Muscle layer of colon (tissue), 2 donors: Measurements from ENCODE around the gene ZNF423.

Experiments used
- H3K27ac ChIP-seq: one replicate; pipeline ENCODE4 v1.7.0; 2013; ENCODE audit warnings: low read depth, mild to moderate bottlenecking, low read length, moderate library complexity
- H3K27me3 ChIP-seq, 2 donors: one replicate each; pipeline ENCODE4 v1.7.0; 2013; ENCODE audit warnings: low read length in 2 of 2, mild to moderate bottlenecking in 2 of 2; ENCODE audit not compliant: insufficient read depth in 2 of 2, control insufficient read depth in 1 of 2
- H3K36me3 ChIP-seq: one replicate; pipeline ENCODE4 v1.7.0; 2013; ENCODE audit warnings: mild to moderate bottlenecking, low read length; ENCODE audit not compliant: insufficient read depth
- H3K4me1 ChIP-seq: one replicate; pipeline ENCODE4 v1.7.0; 2013; ENCODE audit warnings: mild to moderate bottlenecking, low read length; ENCODE audit not compliant: insufficient read depth
- H3K4me3 ChIP-seq, 2 donors: one replicate each; pipeline ENCODE4 v1.7.0; 2013; ENCODE audit warnings: low read length in 2 of 2, low read depth in 1 of 2, mild to moderate bottlenecking in 1 of 2, moderate library complexity in 1 of 2
- H3K9ac ChIP-seq: one replicate; pipeline ENCODE4 v1.7.0; 2013; ENCODE audit warnings: low read length
- H3K9me3 ChIP-seq: one replicate; pipeline ENCODE4 v1.7.0; 2013; ENCODE audit warnings: mild to moderate bottlenecking, low read length
- donor health status: abdominal sarcoma.
- donor health status: Adenocarcinoma of cecum.

ZNF423 gene

GRCh38 chr16:49775581-49775980 lies 80.3 kb downstream of the ZNF423 start:
- Histone ChIP-seq H3K4me3 (no peak overlapping the region), H3K27ac (no peak overlapping the region), H3K4me1 (peaks cover 3% of the 10 kb centered on the region), H3K27me3 (no peaks in the 10 kb centered on the region), H3K9ac (no peak overlapping the region), H3K9me3 (no peaks in the 10 kb centered on the region), H3K36me3 (no peaks in the 10 kb centered on the region)

- H3K4me1 ChIP-seq: peaks cover 3% of the 10 kb centered on the region
- no peaks in the 10 kb centered on the region for H3K36me3 ChIP-seq
- no peak overlapping the region for H3K9ac ChIP-seq
- H3K9me3 ChIP-seq: no peaks in the 10 kb centered on the region
- no peaks in the 10 kb centered on the region for H3K27me3 ChIP-seq
- no peak overlapping the region for H3K27ac ChIP-seq
- H3K4me3 ChIP-seq: no peak overlapping the region
These were observed 80.9 kb downstream of the ZNF423 start for GRCh38 chr16:49775018-49775417.

- no peaks in the 10 kb centered on the region for H3K9me3 ChIP-seq
- H3K4me1 ChIP-seq: peaks cover 3% of the 10 kb centered on the region
- H3K27ac ChIP-seq: no peak overlapping the region
- no peak overlapping the region for H3K4me3 ChIP-seq
- H3K9ac ChIP-seq: no peak overlapping the region
- H3K36me3 ChIP-seq: no peaks in the 10 kb centered on the region
- no peaks in the 10 kb centered on the region for H3K27me3 ChIP-seq
These were observed 82.1 kb downstream of the ZNF423 start for GRCh38 chr16:49773534-49774475.

- H3K27ac ChIP-seq: no peak overlapping the region
- no peaks in the 10 kb centered on the region for H3K36me3 ChIP-seq
- no peak overlapping the region for H3K4me3 ChIP-seq
- H3K27me3 ChIP-seq: no peaks in the 10 kb centered on the region
- H3K9me3 ChIP-seq: no peaks in the 10 kb centered on the region
- H3K4me1 ChIP-seq: no peaks in the 10 kb centered on the region
- no peak overlapping the region for H3K9ac ChIP-seq
These were observed 87.9 kb downstream of the ZNF423 start for GRCh38 chr16:49767998-49768397.

- Histone ChIP-seq H3K27me3 (no peaks in the 10 kb centered on the region), H3K4me1 (no peaks in the 10 kb centered on the region), H3K9ac (no peak overlapping the region), H3K27ac (no peak overlapping the region), H3K9me3 (no peaks in the 10 kb centered on the region), H3K4me3 (no peak overlapping the region), H3K36me3 (no peaks in the 10 kb centered on the region)
These were observed 88.5 kb downstream of the ZNF423 start for GRCh38 chr16:49767414-49767813.

GRCh38 chr16:49766225-49766624 lies 89.7 kb downstream of the ZNF423 start:
- no peak overlapping the region for H3K4me3 ChIP-seq

GRCh38 chr16:49763826-49764225 lies 92.1 kb downstream of the ZNF423 start:
- no peak overlapping the region for H3K4me3 ChIP-seq
- no peaks in the 10 kb centered on the region for H3K9me3 ChIP-seq
- H3K4me1 ChIP-seq: no peaks in the 10 kb centered on the region
- no peaks in the 10 kb centered on the region for H3K36me3 ChIP-seq
- no peak overlapping the region for H3K27ac ChIP-seq
- no peaks in the 10 kb centered on the region for H3K27me3 ChIP-seq
- no peak overlapping the region for H3K9ac ChIP-seq

More at GRCh38 chr16:49766225-49766624, 89.7 kb downstream of the ZNF423 start:
- Histone ChIP-seq H3K27me3 (no peaks in the 10 kb centered on the region), H3K36me3 (no peaks in the 10 kb centered on the region), H3K9ac (no peak overlapping the region), H3K27ac (no peak overlapping the region), H3K9me3 (no peaks in the 10 kb centered on the region), H3K4me1 (no peaks in the 10 kb centered on the region)

GRCh38 chr16:49760815-49761214 lies 95.1 kb downstream of the ZNF423 start:
- H3K4me3 ChIP-seq: no peak overlapping the region
- no peak overlapping the region for H3K27ac ChIP-seq
- no peak overlapping the region for H3K9ac ChIP-seq
- no peaks in the 10 kb centered on the region for H3K36me3 ChIP-seq
- no peaks in the 10 kb centered on the region for H3K4me1 ChIP-seq
- H3K9me3 ChIP-seq: no peaks in the 10 kb centered on the region
- no peaks in the 10 kb centered on the region for H3K27me3 ChIP-seq

GRCh38 chr16:49757559-49758069 lies 98.3 kb downstream of the ZNF423 start:
- Histone ChIP-seq H3K27me3 (no peaks in the 10 kb centered on the region), H3K9ac (no peak overlapping the region), H3K27ac (no peak overlapping the region), H3K36me3 (no peaks in the 10 kb centered on the region), H3K4me1 (peaks cover 6% of the 10 kb centered on the region), H3K9me3 (no peaks in the 10 kb centered on the region), H3K4me3 (no peak overlapping the region)

- no peak overlapping the region for H3K27ac ChIP-seq
- no peaks in the 10 kb centered on the region for H3K9me3 ChIP-seq
- H3K4me3 ChIP-seq: no peak overlapping the region
- no peak overlapping the region for H3K9ac ChIP-seq
- H3K36me3 ChIP-seq: no peaks in the 10 kb centered on the region
- no peaks in the 10 kb centered on the region for H3K27me3 ChIP-seq
- peaks cover 6% of the 10 kb centered on the region for H3K4me1 ChIP-seq
These were observed 98.9 kb downstream of the ZNF423 start for GRCh38 chr16:49756775-49757558.

- no peak overlapping the region for H3K27ac ChIP-seq
- peak overlapping the region in 1 of 2 donors; percentile 32 for H3K4me3 ChIP-seq
- no peaks in the 10 kb centered on the region for H3K27me3 ChIP-seq
- H3K36me3 ChIP-seq: no peaks in the 10 kb centered on the region
- peaks cover 6% of the 10 kb centered on the region for H3K4me1 ChIP-seq
- no peak overlapping the region for H3K9ac ChIP-seq
- no peaks in the 10 kb centered on the region for H3K9me3 ChIP-seq
These were observed 100.0 kb downstream of the ZNF423 start for GRCh38 chr16:49755716-49756505.
